Bronchial epithelial cell (primary cell): ENCODE measurements around the gene FBXL17. TPM values are rescaled to one million over a fixed set of nuclear protein-coding genes. Genes with fewer than 3 reads are reported as not detected.
A peak's percentile ranks its signal among the peaks of the same experiment; 100 is the strongest.
"Not testable (repeated sequence)": the region's sequence is repeated elsewhere in the genome, so short reads cannot be mapped to it uniquely, and the experiment has no call there.

Experiments used
- DNase-seq: peaks from one replicate; pipeline ENCODE4 v3.0.0-alpha.2; 2010; ENCODE audit warnings: low read depth
- FAIRE-seq: peaks from 2 replicates; lab custom pipeline; 2011; peaks lifted over from hg19 to GRCh38; lab: Jason Lieb, UNC
- H3K27me3 ChIP-seq: 2 replicates; pipeline ENCODE4 v1.5.1; 2011; ENCODE audit warnings: low read length; ENCODE audit not compliant: control insufficient read depth, insufficient read depth
- H3K36me3 ChIP-seq: 2 replicates; pipeline ENCODE4 v1.5.1; 2011; ENCODE audit warnings: low read length; ENCODE audit not compliant: control insufficient read depth, insufficient read depth
- H3K4me3 ChIP-seq: 2 replicates; pipeline ENCODE4 v1.5.1; 2011; ENCODE audit warnings: mild to moderate bottlenecking, low read depth, low read length, control low read depth
- total RNA-seq: library from RNA; depleted of rRNA; stranded (reverse); fragments of >200 nt; gene quantifications from 2 replicates; pipeline ENCODE4 v1.2.1, GENCODE V29; 2014
- TF ChIP-seq, protein P1 (sequence below): IDR thresholded peaks from 2 replicates; pipeline ENCODE4 v1.5.1; 2011; ENCODE audit warnings: mild to moderate bottlenecking, moderate library complexity, low read length, control low read depth, inconsistent platforms; ENCODE audit not compliant: insufficient read depth, severe bottlenecking

FBXL17 gene
- total RNA-seq, 1 donor from 2014 or later = 6.6 TPM

DNA sequence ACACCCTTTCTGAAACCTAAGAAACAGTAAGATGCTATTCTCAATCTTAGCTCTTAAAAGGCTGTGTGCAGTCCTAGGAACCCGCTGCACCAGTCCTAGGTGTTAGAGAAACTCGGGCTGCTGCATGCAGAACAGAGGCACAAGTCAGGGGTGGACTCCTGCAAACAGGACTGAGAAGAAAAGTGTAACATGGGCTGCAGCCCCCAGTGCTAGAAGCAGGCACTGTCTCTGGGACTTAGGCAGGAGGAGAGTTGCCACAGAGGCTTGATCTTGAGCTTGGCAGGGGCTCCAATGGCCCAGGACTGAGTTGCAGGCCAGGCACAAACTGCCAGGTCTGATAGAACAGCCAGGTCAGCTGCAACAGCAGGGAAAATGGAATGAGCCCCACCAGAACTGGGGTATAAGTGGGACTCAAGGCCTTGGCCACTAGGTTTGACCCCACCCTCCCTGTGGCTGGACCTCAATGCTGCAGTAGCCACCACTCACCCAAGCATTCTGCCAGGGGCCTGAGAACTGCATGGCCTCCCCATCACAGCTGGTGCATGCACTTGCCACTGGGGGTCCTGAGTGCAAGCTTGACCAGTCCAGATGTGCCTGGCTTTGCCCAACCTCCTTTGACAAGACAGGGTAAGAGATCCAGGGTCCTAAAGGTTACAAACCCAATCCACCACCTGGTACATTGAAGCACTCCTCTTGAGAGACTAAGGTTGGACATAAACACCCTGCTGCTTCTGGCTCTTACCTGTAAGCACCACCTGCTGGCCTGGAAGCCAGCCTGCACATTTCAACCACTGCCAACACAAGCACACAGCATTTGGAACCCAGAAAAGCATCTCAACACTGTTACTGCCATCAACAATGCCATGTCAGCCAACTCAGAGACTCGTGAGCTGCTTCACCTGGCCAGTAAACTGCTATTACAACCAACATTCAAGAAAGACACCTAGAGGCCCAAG, 103.3 kb downstream of the FBXL17 start:
- no peaks in the 10 kb centered on the region for H3K27me3 ChIP-seq
- DNase-seq = no peak
- no peak overlapping the region for H3K4me3 ChIP-seq
- no peaks in the 10 kb centered on the region for H3K36me3 ChIP-seq
- FAIRE-seq = peak; percentile 75
- TF ChIP-seq, protein P1, sequence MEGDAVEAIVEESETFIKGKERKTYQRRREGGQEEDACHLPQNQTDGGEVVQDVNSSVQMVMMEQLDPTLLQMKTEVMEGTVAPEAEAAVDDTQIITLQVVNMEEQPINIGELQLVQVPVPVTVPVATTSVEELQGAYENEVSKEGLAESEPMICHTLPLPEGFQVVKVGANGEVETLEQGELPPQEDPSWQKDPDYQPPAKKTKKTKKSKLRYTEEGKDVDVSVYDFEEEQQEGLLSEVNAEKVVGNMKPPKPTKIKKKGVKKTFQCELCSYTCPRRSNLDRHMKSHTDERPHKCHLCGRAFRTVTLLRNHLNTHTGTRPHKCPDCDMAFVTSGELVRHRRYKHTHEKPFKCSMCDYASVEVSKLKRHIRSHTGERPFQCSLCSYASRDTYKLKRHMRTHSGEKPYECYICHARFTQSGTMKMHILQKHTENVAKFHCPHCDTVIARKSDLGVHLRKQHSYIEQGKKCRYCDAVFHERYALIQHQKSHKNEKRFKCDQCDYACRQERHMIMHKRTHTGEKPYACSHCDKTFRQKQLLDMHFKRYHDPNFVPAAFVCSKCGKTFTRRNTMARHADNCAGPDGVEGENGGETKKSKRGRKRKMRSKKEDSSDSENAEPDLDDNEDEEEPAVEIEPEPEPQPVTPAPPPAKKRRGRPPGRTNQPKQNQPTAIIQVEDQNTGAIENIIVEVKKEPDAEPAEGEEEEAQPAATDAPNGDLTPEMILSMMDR = peak; percentile 4

DNA sequence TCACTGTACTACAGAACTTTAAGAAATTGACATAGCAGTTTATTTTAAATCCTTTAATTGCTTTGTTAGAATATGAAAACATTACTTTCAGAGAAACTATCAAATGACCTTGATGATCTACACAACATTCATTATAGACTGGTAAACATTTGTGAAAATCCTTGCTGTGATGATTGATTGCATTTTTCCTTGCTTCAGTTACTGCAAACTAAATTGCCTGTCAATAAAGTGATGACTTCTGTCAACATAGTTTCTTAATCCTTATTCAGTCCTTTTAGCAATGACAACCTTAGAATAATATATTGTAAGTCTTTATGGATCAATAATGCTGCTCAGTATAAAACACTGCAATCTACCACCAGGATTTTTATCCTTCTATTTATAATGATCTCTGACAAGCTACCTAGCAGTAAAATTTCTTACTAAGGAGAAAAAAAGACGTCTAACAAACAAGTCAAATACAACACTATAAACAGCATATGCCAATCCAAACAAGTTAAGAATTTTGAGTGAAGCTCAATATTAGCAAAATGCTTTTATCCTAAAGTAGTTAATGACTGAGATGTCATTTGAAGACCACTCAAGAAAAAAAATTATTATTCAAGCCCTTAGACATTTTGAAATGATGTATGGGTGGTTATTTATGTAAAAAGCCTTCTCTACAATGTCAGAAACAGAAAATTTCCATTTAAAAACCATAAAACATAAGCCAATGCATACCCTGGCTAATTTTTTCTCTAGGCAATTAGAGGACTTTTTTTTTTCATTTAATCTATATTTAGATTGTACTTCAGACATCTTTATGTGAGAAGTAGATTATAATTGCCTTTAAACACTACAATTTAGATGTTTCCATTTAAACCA, 105.5 kb downstream of the FBXL17 start:
- Histone ChIP-seq H3K27me3 (no peaks in the 10 kb centered on the region), H3K36me3 (no peaks in the 10 kb centered on the region), H3K4me3 (no peak overlapping the region)
- TF ChIP-seq, protein P1 = no peak
- FAIRE-seq (no peak), DNase-seq (no peak)

DNA sequence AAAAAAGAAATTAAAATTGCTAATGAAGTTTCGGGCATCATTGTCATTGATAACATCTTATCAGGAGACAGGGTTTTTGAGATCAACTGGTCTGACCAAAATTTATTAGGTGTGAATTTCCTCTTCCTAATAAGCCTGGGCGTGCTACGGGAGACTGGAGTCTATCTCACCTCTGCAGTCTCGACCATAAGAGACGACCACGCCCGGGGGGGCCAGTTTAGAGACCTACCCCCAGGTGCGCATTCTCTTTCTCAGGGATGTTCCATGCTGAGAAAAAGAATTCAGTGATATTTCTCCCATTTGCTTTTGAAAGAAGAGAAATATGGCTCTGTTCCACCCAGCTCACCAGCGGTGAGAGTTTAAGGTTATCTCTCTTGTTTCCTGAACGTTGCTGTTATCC, 107.8 kb downstream of the FBXL17 start:
- not testable (repeated sequence) for DNase-seq, H3K27me3 ChIP-seq, H3K36me3 ChIP-seq, H3K4me3 ChIP-seq, FAIRE-seq

DNA sequence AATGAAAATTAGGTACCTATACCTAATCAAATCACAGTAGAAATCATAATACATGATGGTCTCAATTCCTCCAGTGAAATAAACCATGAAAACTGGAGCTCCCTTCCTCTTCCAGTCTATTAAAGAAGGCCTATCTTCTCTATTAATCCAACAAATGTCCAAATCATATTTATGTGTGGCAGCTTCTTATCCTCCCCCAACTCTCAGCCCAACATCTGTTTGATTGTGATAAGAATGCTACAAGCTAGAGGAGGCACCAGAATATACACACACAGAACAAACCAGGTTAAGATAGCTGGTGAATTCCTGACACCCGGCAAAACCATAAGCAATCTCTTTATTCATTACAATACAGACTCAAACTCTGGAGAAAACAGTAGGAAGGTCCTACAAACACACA, 110.8 kb downstream of the FBXL17 start:
- Histone ChIP-seq H3K4me3 (no peak overlapping the region), H3K36me3 (no peaks in the 10 kb centered on the region), H3K27me3 (no peaks in the 10 kb centered on the region)
- TF ChIP-seq, protein P1 = no peak
- no peak for DNase-seq
- no peak for FAIRE-seq

DNA sequence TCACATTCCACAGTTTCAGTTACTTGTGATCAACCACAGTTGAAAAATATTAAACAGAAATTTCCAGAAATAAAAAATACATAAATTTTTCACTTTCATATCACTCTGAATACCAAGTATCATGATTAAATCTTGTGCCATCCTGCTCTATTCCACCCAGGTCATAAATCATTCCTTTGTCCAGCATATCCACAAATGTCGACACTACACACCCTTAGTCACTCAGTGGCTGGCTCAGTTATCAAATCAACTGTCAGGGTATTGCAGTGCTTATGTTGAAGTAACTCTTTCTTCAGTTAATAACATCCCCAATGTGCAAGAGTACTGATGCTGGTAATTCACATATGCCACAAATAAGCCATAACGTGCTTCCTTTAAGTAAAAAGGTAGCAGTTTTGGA, 115.7 kb downstream of the FBXL17 start:
- DNase-seq (peak; percentile 9), FAIRE-seq (no peak)
- Histone ChIP-seq H3K27me3 (no peaks in the 10 kb centered on the region), H3K4me3 (no peak overlapping the region), H3K36me3 (no peaks in the 10 kb centered on the region)
- TF ChIP-seq, protein P1 = no peak

DNA sequence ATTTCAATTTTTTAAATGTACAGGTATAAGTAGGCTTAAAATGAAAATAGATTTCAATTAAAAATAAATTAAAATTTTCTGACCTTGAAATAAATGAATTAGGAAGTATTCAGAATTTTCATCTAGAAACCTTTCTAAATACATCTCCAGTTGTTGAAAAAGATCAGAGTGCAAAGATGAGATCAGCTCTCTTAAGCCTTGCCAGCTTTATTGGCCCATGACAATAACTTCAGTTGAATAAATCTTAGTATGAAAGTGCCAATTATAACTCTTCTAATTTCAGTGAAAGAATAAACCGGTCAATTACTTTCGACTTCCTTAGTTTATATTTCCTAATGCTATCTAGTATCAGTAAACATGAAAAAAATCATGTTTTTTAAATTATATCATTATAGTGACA, 117.4 kb downstream of the FBXL17 start:
- Histone ChIP-seq H3K36me3 (no peaks in the 10 kb centered on the region), H3K4me3 (no peak overlapping the region), H3K27me3 (no peaks in the 10 kb centered on the region)
- FAIRE-seq (no peak), DNase-seq (no peak)
- TF ChIP-seq, protein P1 = no peak
